GM20431 (cell line): Measurements from ENCODE around the gene IGSF21.

Source experiments
- in situ Hi-C: fragments of 300-500 bp; cut with MseI, MboI; formaldehyde crosslinking; loops from one replicate; pipeline ENCODE4 v1.15.0; 2020; ENCODE audit warnings: low sequenced_read_pairs; ENCODE audit not compliant: unreplicated experiment

Gene IGSF21

GRCh38 chr1:18313523-18313922, 205.9 kb downstream of the IGSF21 start:
- in situ Hi-C loops = no loop called here

DNA sequence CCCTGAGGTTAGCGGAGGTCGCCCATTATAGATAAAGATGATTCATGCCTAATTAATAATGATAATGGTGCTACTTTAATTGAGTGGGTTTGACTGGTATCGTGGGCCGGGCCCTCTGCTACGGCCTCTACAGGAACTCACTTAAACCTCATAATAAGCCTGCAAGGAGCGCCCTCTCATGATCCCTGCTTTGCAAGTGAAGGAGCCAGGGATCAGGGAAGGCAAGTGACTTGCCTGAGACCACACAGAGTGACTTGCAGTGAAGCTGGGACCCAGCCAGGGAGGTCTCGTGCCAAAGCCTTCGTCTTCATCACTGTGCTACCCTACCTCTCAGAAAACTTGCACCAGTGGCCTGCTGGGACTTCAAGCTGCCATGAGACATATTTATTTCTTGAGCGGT, 206.8 kb downstream of the IGSF21 start:
- in situ Hi-C loops = no loop called here

DNA sequence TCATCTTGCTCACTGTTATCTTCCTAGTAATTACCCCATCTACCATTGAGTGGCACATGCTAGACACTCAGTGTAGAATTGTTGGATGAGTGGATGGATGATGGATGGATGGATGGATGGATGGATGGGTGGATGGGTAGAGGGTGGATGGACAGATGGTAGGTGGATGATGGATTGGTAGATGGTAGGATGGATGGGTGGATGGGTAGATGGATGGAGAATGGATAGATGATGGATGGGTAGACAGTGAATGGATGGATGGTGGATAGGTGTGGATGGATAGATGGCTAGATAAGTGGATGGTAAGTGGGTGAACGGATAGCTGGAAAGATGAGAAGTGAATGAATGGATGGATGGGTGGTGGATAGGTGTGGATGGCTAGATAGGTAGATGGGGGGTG, 207.9 kb downstream of the IGSF21 start:
- in situ Hi-C loops = no loop called here

GRCh38 chr1:18316764-18317163, 209.2 kb downstream of the IGSF21 start:
- in situ Hi-C loops = no loop called here

DNA sequence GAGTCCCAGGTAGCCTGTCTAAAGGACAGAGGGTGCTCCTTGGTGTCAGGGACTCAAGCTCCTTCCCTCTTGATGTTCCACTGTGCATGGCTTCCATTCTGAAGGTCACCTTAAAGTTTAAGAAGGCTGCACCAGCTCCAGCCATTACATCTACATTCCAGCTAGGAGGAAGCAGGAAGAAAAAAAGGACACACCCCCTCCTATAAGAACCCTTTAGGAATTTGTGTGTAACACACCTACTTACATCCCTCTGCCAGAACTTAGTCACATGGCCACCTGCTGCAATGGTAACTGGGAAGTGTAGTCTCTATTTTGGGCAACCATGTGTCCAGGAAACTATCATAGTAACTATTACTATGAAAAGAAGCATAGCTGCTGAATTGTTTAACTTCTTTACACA, 211.5 kb downstream of the IGSF21 start:
- in situ Hi-C loops = no loop called here

DNA sequence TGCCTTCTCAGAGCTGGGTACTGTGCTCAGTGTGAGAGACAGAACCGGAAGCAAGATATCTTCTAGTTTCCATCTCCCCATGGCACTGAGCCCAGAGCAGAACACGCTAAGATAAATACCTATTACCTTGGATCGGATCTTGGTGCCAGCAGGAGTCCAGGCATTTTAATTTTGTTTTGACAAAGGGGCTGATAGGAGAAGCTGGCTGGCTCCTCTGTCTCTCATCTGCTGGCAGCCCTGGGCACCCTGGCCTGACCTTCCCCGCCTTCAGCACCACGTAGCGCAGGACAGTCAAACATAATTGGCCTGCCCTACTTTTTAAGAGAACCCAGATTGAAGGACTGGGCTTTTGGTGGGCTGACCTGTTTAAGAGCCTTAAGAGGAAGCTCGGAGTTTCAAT, 212.5 kb downstream of the IGSF21 start:
- in situ Hi-C loops = no loop called here

DNA sequence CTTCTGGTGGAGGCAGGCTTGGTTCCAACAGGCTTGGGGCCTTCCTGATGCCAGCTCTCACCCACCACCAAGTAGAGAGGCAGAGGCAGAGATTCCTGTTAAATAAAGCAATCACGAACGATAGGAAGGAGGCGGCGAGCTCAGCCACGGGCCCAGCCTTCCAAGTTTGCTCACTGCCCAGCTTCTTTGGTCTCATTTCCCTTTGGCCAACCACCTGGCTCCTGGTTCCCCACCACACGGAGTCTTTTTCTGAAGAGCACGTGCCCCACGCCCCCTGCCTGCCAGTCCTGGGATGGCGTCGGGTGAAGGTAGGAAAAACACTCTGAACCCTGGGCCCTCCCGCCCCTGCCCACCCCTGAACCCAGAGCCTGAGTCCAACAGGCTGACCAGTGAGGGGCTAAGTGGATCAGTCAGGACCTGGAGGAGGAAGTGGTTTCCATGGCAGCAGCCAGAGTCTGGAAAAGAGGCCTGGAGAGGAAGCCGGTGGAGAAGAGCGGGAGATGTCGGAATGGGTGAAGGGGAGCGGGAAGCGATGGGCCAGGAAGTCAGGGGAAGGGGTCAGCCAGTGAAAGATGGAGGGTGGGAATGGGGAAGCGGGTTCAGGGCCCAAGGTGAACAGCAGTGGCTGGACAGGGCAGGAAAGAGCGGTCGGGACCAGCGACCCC, 214.9 kb downstream of the IGSF21 start:
- in situ Hi-C loops = no loop called here

GRCh38 chr1:18323259-18323658, 215.7 kb downstream of the IGSF21 start:
- in situ Hi-C loops = no loop called here

GRCh38 chr1:18324246-18324645, 216.6 kb downstream of the IGSF21 start:
- in situ Hi-C loops = no loop called here

GRCh38 chr1:18325136-18325535, 217.5 kb downstream of the IGSF21 start:
- in situ Hi-C loops = no loop called here

DNA sequence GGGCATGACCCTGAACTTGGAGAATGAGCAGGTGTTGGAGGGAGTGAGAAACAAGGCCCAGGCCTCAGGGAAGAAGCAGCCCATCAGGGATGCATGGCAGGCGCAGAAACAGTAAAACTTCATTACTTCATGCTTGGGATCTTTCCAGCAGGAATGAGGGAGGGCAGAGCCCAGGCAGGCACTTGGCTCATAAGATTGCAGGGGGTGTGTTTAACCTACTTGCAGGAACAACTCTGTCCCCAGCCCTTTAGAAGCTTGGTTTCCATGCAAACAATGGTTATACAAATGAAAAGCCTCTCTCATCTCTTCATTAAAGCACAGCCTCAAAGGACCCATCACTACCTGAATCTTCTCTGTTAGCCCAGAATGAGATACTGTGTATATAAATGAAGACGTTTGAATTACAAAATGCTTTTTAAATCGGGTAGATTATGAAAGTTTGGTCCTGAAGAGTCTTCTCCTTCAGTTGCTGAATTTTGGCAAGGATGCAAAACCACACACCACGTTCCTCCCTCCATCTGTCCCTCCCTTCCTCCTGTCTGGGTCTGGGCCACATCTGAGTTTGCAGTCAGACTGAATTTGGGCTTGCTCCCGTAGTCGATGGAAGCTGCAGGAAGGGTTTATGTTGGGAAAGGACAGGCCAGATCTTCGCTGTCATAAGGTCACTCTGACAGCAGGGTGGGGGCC, 218.8 kb downstream of the IGSF21 start:
- in situ Hi-C loops = no loop called here

DNA sequence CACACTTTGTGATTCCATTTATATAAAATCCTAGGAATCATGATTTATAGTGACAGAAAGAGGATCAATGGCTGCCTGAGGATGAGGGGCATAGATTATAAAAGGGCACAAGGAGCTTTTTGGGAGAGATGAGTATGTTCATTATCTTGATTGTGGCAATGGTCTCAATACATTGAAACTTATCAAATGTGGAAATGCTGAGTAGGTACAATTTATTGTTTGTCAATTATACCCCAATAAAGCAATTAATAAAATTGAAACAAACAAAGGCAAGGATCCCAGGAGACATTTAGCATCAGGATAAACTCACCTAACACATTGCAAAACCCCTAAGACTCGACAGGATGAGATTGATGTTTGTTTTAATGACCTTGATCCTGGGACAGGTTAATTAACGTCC, 220.1 kb downstream of the IGSF21 start:
- in situ Hi-C loops = no loop called here

DNA sequence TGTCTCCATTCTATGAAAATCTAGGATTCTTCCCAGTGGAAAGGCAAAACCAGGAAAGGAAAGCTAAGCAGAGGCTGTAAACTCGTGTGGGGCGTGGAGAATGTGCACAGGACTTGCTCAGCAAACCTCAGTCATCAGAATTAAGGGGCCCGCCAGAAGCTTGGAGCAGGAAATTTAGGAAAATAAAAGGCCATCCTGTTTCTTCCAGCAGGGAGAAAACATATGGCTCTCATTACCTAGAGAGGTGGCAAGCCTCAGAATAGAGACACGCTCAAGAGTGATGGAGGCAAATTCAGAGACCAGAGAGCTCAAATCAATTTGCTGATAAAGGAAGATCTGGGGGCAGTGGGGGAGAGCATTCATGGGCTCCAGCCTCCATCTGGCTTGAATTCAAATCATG, 221.2 kb downstream of the IGSF21 start:
- in situ Hi-C loops = no loop called here

- in situ Hi-C loops = no loop called here
Measured at GRCh38 chr1:18329469-18330253, 222.1 kb downstream of the IGSF21 start.

DNA sequence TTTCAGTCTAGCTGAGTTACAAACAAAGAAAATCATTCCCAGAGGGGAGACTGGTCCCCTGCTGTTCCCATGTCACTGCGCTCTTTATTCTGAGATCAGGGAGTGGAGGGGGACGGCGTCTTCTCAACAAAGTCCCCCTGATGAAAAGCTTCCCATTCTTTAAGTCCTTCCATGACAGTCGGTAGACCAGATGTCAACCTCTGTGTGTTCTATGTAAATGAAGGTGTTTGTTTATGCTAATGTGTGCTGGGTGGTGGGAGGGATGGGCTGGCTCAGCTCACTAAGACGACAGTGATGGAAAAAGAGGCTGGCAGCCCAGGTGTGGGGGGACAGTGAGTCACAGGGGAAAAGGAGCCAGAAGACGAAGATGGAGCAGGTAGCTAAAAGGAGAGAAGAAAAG, 225.0 kb downstream of the IGSF21 start:
- in situ Hi-C loops = no loop called here

DNA sequence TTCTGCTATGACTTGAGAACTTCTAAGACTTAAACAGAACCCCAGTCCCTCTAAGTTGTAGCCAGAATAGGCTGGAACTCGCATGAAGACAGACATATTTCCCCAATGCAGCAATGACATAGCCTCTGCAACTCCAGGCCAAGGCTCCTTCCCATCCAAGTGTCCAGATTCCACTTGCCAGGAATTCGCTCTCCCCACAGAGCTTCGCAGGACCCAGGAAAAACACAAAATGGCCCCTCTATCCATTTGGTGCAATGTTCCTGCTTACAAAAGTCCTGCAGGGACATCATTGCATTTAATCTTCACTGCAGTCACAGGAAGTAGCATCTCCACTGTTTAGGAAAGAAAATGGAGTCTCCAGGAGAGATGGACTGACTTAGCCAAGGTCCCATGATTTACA, 225.6 kb downstream of the IGSF21 start:
- in situ Hi-C loops = no loop called here

DNA sequence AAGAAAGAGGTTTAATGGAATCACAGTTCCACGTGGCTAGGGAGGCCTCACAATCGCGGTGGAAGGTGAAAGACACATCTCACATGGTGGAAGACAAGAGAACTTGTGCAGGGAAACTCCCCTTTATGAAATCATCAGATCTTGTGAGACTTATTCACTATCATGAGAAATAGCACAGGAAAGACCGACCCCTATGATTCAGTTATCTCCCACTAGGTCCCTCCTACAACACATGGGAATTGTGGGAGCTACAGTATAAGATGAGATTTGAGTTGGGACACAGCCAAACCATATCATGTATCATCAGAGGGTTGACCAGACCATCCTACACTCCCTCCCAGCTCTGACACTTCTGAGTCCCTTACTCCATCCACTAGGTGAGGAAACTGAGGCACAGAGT, 229.2 kb downstream of the IGSF21 start:
- in situ Hi-C loops = no loop called here

DNA sequence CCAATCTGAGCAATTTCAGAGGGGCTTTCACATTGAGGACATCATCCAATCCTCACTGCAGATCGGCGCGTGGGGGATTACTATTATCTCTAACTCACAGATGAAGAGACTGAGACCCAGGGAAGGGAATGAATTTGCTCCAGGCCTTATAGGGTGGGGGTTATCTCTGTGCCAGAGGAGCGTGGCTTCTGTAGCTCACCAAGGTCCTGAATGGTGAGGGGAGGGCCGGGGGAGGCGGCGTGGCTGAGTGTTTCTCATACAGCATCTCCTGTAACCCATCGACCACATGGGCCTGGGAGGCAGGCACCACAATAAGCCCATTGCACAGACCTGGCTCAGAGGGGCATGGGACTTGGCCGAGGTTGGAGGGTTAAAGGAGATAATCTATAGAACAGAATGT, 230.2 kb downstream of the IGSF21 start:
- in situ Hi-C loops = no loop called here

GRCh38 chr1:18339161-18339560, 231.6 kb downstream of the IGSF21 start:
- in situ Hi-C loops = no loop called here

DNA sequence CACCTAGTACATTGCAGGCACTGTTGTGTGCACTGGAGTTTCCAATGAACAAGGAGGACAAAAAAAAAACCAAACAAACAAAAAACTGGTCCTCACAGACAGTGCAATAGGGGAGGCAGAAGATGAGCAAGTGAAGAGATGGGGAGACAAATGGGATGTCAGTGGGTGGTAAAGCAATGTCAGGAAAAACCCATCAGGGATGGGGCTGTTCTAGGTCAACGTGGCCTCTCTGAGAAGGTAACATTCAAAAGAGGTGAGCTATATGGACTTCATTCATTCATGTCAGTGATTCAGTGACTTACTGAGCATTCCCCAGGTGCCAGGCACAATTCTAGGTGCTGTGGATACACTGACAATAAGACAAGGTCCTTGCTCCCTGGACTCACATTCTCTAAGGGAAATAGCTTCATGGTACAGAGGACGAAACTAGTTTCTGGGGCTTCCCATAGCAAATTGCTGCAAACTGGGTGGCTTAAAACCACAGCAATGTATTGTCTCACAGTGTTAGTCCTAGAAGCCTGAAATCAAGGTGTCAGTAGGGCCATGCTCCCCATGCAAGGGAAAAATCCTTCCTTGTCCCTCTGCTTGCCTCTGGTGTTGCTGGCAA, 232.7 kb downstream of the IGSF21 start:
- in situ Hi-C loops = no loop called here

DNA sequence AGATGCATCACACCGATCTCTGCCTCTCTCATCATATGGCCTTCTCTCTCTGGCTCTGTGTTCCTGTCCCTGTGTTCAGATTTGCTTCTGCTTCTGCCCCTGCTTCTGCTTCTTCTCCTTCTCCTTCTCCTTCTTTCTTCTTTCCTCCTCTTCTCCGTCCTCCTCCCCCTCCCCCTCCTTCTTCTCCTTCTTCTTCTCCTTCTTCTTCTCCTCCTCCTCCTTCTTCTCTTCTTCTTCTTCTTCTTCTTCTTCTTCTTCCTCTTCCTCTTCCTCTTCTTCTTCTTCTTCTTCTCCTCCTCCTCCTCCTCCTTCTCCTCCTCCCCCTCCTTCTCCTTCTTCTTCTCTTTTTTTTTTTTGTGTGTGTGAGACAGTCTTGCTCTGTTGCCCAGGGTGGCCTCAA, 233.2 kb downstream of the IGSF21 start:
- in situ Hi-C loops = no loop called here
